Dermis blood vessel endothelial cell (primary cell): ENCODE results near the gene MYO5C. TPM values are rescaled to one million over a fixed set of nuclear protein-coding genes. Genes with fewer than 3 reads are reported as not detected.

Experiments used
- DNase-seq: peaks from one replicate; pipeline ENCODE4 v3.0.0; 2010
- total RNA-seq: library from RNA; depleted of rRNA; stranded (reverse); fragments of >200 nt; gene quantifications from 2 replicates; pipeline ENCODE4 v1.2.3, GENCODE V29; 2014

Gene MYO5C
- total RNA-seq, 1 donor from 2014 or later: 44.2 TPM

GRCh38 chr15:52276256-52276770, 19.3 kb downstream of the MYO5C start:
- DNase-seq: no peak

- DNase-seq: no peak
These were observed 31.9 kb downstream of the MYO5C start for GRCh38 chr15:52263563-52264282.

- peak; percentile 66 for DNase-seq
These were observed 33.2 kb downstream of the MYO5C start for GRCh38 chr15:52262364-52262763.

- DNase-seq: peak; percentile 99
These were observed 33.9 kb downstream of the MYO5C start for GRCh38 chr15:52261498-52262242.

GRCh38 chr15:52261026-52261425, 34.6 kb downstream of the MYO5C start:
- DNase-seq: no peak

GRCh38 chr15:52259503-52259902, 36.1 kb downstream of the MYO5C start:
- no peak for DNase-seq

GRCh38 chr15:52258461-52258860, 37.1 kb downstream of the MYO5C start:
- DNase-seq: no peak

- DNase-seq: peak; percentile 4
These were observed 37.9 kb downstream of the MYO5C start for GRCh38 chr15:52257734-52258062.

GRCh38 chr15:52256930-52257733, 38.5 kb downstream of the MYO5C start:
- peak; percentile 6 for DNase-seq

- peak; percentile 89 for DNase-seq
These were observed 39.2 kb downstream of the MYO5C start for GRCh38 chr15:52256366-52256765.

GRCh38 chr15:52255935-52256334, 39.7 kb downstream of the MYO5C start:
- DNase-seq: peak; percentile 3

- peak; percentile 75 for DNase-seq
These were observed 40.6 kb downstream of the MYO5C start for GRCh38 chr15:52255008-52255407.

GRCh38 chr15:52254391-52254790, 41.2 kb downstream of the MYO5C start:
- peak; percentile 17 for DNase-seq

- peak; percentile 92 for DNase-seq
These were observed 42.8 kb downstream of the MYO5C start for GRCh38 chr15:52252781-52253180.

- no peak for DNase-seq
These were observed 44.3 kb downstream of the MYO5C start for GRCh38 chr15:52251144-52251860.

- no peak for DNase-seq
These were observed 48.1 kb downstream of the MYO5C start for GRCh38 chr15:52247461-52247860.

- DNase-seq: no peak
These were observed 48.7 kb downstream of the MYO5C start for GRCh38 chr15:52246686-52247431.

GRCh38 chr15:52243697-52244555, 51.7 kb downstream of the MYO5C start:
- no peak for DNase-seq

GRCh38 chr15:52243286-52243685, 52.3 kb downstream of the MYO5C start:
- no peak for DNase-seq

GRCh38 chr15:52241489-52241888, 54.1 kb downstream of the MYO5C start:
- no peak for DNase-seq

- no peak for DNase-seq
These were observed 55.4 kb downstream of the MYO5C start for GRCh38 chr15:52240166-52240565.
